Measurements from ENCODE around the gene SMARCD1. TPM values are rescaled to one million over a fixed set of nuclear protein-coding genes. Genes with fewer than 3 reads are reported as not detected.

Gene SMARCD1
- total RNA-seq, 1 donor from 2014 or later: 108 TPM

- intact Hi-C loops (cut with micrococcal nuclease): loop anchor here (1.0 to 5.0 kb wide), 5 partner anchors 24 to 935 kb away; partner anchors contain the start of genes ATF1, LETMD1, RACGAP1 and TMBIM6
- CTCF ChIA-PET: interaction anchor here (1.1 to 4.2 kb wide), 13 partner anchors 10 to 652 kb away, joined by 3 to 48 read pairs (median 10); partner anchors contain the start of genes CERS5, GPD1 and SMARCD1
- ATAC-seq (ENCODE audit: low read depth) (no peak), DNase-seq (no peak)
- Mint-ChIP-seq H3K27me3 (no peaks in the 10 kb centered on the region), H3K4me1 (peaks cover 70% of the 10 kb centered on the region), H3K4me3 (peak overlapping the region; percentile 97), H3K9me3 (no peaks in the 10 kb centered on the region), H3K27ac (peak overlapping the region; percentile 95), H3K36me3 (ENCODE audit: low read depth) (peaks cover 31% of the 10 kb centered on the region)
- TF ChIP-seq CTCF (IDR thresholded peaks at IDR 0.05): no peak
- POLR2A ChIA-PET: interaction anchor here (0.6 to 8.0 kb wide), 27 partner anchors 9 to 1126 kb away, joined by 3 to 262 read pairs (median 6); partner anchors contain the start of genes ATF1, BCDIN3D, CERS5 and DAZAP2
Observed at GRCh38 chr12:50112456-50113218, 27.5 kb downstream of the SMARCD1 start.

- Mint-ChIP-seq H3K4me3 (no peak overlapping the region), H3K27ac (no peak overlapping the region), H3K27me3 (no peaks in the 10 kb centered on the region), H3K36me3 (ENCODE audit: low read depth) (peaks cover 61% of the 10 kb centered on the region), H3K9me3 (no peaks in the 10 kb centered on the region), H3K4me1 (peaks cover 39% of the 10 kb centered on the region)
- intact Hi-C loops (cut with micrococcal nuclease): no loop called here
- no peak for DNase-seq
- ATAC-seq (ENCODE audit: low read depth): no peak
- CTCF ChIA-PET: no interaction called here
- TF ChIP-seq CTCF (IDR thresholded peaks at IDR 0.05): no peak
- POLR2A ChIA-PET: no interaction called here
Observed at GRCh38 chr12:50117057-50117622, 32.0 kb downstream of the SMARCD1 start.

- H3K27ac Mint-ChIP-seq: no peak overlapping the region
- intact Hi-C loops (cut with micrococcal nuclease): no loop called here
Observed at GRCh38 chr12:50119387-50119786, 34.2 kb downstream of the SMARCD1 start.

GRCh38 chr12:50120521-50120920, 35.4 kb downstream of the SMARCD1 start:
- ATAC-seq (ENCODE audit: low read depth): no peak
- Mint-ChIP-seq H3K36me3 (ENCODE audit: low read depth) (peaks cover 79% of the 10 kb centered on the region), H3K27ac (no peak overlapping the region), H3K27me3 (no peaks in the 10 kb centered on the region), H3K4me1 (peaks cover 36% of the 10 kb centered on the region), H3K4me3 (no peak overlapping the region), H3K9me3 (no peaks in the 10 kb centered on the region)
- ChIA-PET CTCF (no interaction called here), POLR2A (no interaction called here)
- no peak for DNase-seq
- intact Hi-C loops (cut with micrococcal nuclease): no loop called here
- TF ChIP-seq CTCF (IDR thresholded peaks at IDR 0.05): no peak

More at GRCh38 chr12:50119387-50119786, 34.2 kb downstream of the SMARCD1 start:
- POLR2A ChIA-PET: no interaction called here
- no peak for DNase-seq
- no peaks in the 10 kb centered on the region for H3K27me3 Mint-ChIP-seq
- TF ChIP-seq CTCF (IDR thresholded peaks at IDR 0.05): no peak
- H3K9me3 Mint-ChIP-seq: no peaks in the 10 kb centered on the region
- ATAC-seq (ENCODE audit: low read depth): no peak
- peaks cover 71% of the 10 kb centered on the region for H3K36me3 Mint-ChIP-seq (ENCODE audit: low read depth)
- CTCF ChIA-PET: interaction anchor here (0.6 to 2.0 kb wide), 2 partner anchors 13 to 31 kb away, joined by 3 to 6 read pairs; no protein-coding TSS in a partner anchor
- H3K4me1 Mint-ChIP-seq: peaks cover 28% of the 10 kb centered on the region
- no peak overlapping the region for H3K4me3 Mint-ChIP-seq

GRCh38 chr12:50120953-50121352, 35.8 kb downstream of the SMARCD1 start:
- Mint-ChIP-seq H3K4me1 (peaks cover 36% of the 10 kb centered on the region), H3K9me3 (no peaks in the 10 kb centered on the region), H3K27me3 (no peaks in the 10 kb centered on the region), H3K27ac (no peak overlapping the region), H3K36me3 (ENCODE audit: low read depth) (peaks cover 78% of the 10 kb centered on the region), H3K4me3 (no peak overlapping the region)
- ChIA-PET POLR2A (no interaction called here), CTCF (no interaction called here)
- no peak for DNase-seq
- intact Hi-C loops (cut with micrococcal nuclease): no loop called here
- no peak for ATAC-seq (ENCODE audit: low read depth)
- TF ChIP-seq CTCF (IDR thresholded peaks at IDR 0.05): no peak
